GM12878 (cell line): ENCODE results near the gene STAMBPL1.

Experiments used
- CTCF ChIP-seq, 3 experiments: IDR thresholded peaks in 2 of 3; conservative IDR thresholded peaks in 1 of 3; 2 replicates each; pipeline ENCODE4 v1.5.1; 2011; ENCODE audit warnings: low read depth in 3 of 3, low read length in 3 of 3, mild to moderate bottlenecking in 3 of 3, control low read depth in 2 of 3, moderate library complexity in 2 of 3, inconsistent platforms in 1 of 3, mixed read lengths in 1 of 3; ENCODE audit not compliant: control insufficient read depth in 2 of 3, insufficient read depth in 1 of 3; ENCODE audit errors: extremely low read depth in 1 of 3
- EP300 ChIP-seq, 2 experiments: fragments of 150-350 bp in 1 of 2; IDR thresholded peaks; 2 replicates each; pipeline ENCODE4 v1.6.1; 2011 to 2012; ENCODE audit warnings: low read depth in 2 of 2, low read length in 2 of 2, borderline replicate concordance in 1 of 2, improper control_type of control experiment in 1 of 2, inconsistent platforms in 1 of 2; ENCODE audit not compliant: control insufficient read depth in 1 of 2
- HDAC2 ChIP-seq: fragments of 200-600 bp; sonication (generic); IDR thresholded peaks from 2 replicates; pipeline ENCODE4 v1.6.1; 2017
- SIN3A ChIP-seq: IDR thresholded peaks from 2 replicates; pipeline ENCODE4 v1.6.1; 2012; ENCODE audit warnings: low read depth, low read length, improper control_type of control experiment
- SIX5 ChIP-seq: IDR thresholded peaks from 2 replicates; pipeline ENCODE4 v1.6.1; 2011; ENCODE audit warnings: mild to moderate bottlenecking, low read depth, low read length, moderate library complexity; ENCODE audit not compliant: severe bottlenecking
- SMAD1 ChIP-seq: fragments of 450-650 bp; IDR thresholded peaks from 2 replicates; pipeline ENCODE4 v1.6.1; 2018; ENCODE audit warnings: mild to moderate bottlenecking, low read depth; ENCODE audit not compliant: partially characterized antibody
- SREBF2 ChIP-seq: IDR thresholded peaks from 2 replicates; pipeline ENCODE4 v1.6.1; 2012; ENCODE audit warnings: mild to moderate bottlenecking, low read length
- YBX1 ChIP-seq: fragments of 450-650 bp; IDR thresholded peaks from 2 replicates; pipeline ENCODE4 v1.6.1; 2016; ENCODE audit warnings: antibody characterized with exemption
- ZNF207 ChIP-seq: fragments of 450-650 bp; IDR thresholded peaks from 2 replicates; pipeline ENCODE4 v1.6.1; 2014; ENCODE audit warnings: antibody characterized with exemption, mild to moderate bottlenecking, borderline replicate concordance
- ZNF274 ChIP-seq: IDR thresholded peaks from one replicate; pipeline ENCODE4 v1.8.0; 2011; ENCODE audit not compliant: insufficient read length, insufficient read depth
- TF ChIP-seq, protein P1 (sequence below): fragments of 450-650 bp; IDR thresholded peaks from 2 replicates; pipeline ENCODE4 v1.6.1; 2016; ENCODE audit warnings: mild to moderate bottlenecking
- TF ChIP-seq, protein P2 (sequence below): fragments of 450-650 bp; IDR thresholded peaks from 2 replicates; pipeline ENCODE4 v1.6.1; 2017; ENCODE audit warnings: antibody characterized with exemption, mild to moderate bottlenecking, moderate library complexity

- TF ChIP-seq EP300 (IDR thresholded peaks at IDR 0.05; ENCODE audit: borderline replicate concordance in 1 of 2, control insufficient read depth in 1 of 2, low read depth in 2 of 2, low read length in 2 of 2) (no peak), SIN3A (no peak), ZNF274 (no peak), CTCF (IDR thresholded peaks at IDR 0.05 in 2 of 3, conservative IDR thresholded peaks at IDR 0.05 in 1 of 3; ENCODE audit: control insufficient read depth in 2 of 3, extremely low read depth in 1 of 3, insufficient read depth in 1 of 3, low read depth in 3 of 3, low read length in 3 of 3) (peak; percentile 78 to 97 (median 91)), ZNF207 (no peak), HDAC2 (no peak), SMAD1 (no peak), SIX5 (no peak), SREBF2 (no peak), YBX1 (no peak)
- TF ChIP-seq, protein P1, sequence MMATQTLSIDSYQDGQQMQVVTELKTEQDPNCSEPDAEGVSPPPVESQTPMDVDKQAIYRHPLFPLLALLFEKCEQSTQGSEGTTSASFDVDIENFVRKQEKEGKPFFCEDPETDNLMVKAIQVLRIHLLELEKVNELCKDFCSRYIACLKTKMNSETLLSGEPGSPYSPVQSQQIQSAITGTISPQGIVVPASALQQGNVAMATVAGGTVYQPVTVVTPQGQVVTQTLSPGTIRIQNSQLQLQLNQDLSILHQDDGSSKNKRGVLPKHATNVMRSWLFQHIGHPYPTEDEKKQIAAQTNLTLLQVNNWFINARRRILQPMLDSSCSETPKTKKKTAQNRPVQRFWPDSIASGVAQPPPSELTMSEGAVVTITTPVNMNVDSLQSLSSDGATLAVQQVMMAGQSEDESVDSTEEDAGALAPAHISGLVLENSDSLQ, result no peak
- TF ChIP-seq, protein P2, sequence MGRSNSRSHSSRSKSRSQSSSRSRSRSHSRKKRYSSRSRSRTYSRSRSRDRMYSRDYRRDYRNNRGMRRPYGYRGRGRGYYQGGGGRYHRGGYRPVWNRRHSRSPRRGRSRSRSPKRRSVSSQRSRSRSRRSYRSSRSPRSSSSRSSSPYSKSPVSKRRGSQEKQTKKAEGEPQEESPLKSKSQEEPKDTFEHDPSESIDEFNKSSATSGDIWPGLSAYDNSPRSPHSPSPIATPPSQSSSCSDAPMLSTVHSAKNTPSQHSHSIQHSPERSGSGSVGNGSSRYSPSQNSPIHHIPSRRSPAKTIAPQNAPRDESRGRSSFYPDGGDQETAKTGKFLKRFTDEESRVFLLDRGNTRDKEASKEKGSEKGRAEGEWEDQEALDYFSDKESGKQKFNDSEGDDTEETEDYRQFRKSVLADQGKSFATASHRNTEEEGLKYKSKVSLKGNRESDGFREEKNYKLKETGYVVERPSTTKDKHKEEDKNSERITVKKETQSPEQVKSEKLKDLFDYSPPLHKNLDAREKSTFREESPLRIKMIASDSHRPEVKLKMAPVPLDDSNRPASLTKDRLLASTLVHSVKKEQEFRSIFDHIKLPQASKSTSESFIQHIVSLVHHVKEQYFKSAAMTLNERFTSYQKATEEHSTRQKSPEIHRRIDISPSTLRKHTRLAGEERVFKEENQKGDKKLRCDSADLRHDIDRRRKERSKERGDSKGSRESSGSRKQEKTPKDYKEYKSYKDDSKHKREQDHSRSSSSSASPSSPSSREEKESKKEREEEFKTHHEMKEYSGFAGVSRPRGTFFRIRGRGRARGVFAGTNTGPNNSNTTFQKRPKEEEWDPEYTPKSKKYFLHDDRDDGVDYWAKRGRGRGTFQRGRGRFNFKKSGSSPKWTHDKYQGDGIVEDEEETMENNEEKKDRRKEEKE, result no peak
Observed at GRCh38 chr10:88835096-88835909, 44.7 kb upstream of the STAMBPL1 start.
